HG03064 (cell line): Measurements from ENCODE around the gene PGD.
"Not testable (repeated sequence)": the region's sequence is repeated elsewhere in the genome, so short reads cannot be mapped to it uniquely, and the experiment has no call there.

Experiments
- ATAC-seq: cut with Tn5 transposase; IDR thresholded peaks from one replicate; pipeline ENCODE4 v1.9.1; 2021; ENCODE audit warnings: low read depth; ENCODE audit not compliant: unreplicated experiment

The PGD gene

GRCh38 chr1:10398734-10399443 is at the start of gene PGD:
Gene PGD (plus strand): TSS chr1:10399064. CDS start chr1:10399118, 54 bp downstream.
- ATAC-seq = peak; percentile 93

DNA sequence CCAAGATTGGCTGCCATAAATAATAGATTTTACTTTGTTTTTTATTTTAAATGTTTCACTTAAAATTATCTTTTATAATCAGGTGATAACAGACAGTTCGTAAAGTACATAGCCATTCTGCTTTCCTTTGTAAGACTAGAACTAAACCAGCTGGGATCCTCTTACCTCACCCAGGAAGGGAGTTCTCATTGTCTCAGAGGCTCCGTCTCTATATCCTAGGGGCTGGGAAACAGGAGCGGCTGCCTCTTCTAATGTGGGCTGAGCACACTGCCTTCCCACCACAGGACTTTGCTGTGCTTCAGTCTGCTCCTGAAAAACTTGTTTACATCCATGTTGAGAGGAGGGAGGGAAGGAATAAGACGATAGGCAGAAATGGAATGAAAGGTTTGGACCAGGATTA is 45.6 kb upstream of the PGD start:
- ATAC-seq = no peak

- ATAC-seq = no peak
Measured at GRCh38 chr1:10353693-10354092, 45.2 kb upstream of the PGD start.

DNA sequence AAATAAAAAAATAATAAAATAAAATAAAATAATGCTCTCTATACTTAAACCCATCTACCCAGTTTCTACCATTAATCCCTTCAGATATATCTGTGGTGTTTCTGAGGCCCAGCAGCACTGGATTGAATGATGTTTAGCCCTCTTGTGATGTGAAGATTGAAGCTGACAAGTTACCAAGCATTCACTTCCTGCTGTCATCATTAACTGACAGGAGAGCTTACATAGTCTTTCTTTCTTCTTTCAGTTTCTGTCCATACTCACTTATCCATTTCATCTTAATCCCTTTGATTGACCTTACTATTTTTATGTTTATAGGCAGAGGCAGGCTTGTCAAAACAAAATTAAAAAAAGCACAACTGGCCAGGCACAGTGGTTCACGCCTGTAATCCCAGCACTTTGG is 38.8 kb upstream of the PGD start:
- ATAC-seq = no peak

DNA sequence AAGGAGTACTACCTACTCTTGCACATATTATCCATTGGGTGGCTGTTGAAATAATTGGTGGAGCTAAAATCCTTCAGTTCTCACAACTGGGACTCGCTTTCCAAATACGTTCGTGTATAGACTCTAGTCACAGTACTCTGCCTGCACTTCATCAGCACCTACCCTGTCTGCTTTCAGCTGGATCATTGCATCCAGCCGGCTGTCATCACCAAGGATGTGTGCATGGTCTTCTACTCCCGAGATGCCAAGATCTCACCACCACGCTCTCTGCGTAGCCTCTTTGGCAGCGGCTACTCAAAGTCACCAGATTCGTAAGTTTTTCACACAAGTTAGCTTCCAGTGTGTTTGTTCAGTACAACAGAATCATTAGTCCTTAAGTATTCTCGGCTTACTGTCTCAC is 37.3 kb upstream of the PGD start:
- no peak for ATAC-seq

- ATAC-seq = no peak
Measured at GRCh38 chr1:10368194-10368593, 30.7 kb upstream of the PGD start.

GRCh38 chr1:10374442-10374860 is 24.4 kb upstream of the PGD start:
- no peak for ATAC-seq

DNA sequence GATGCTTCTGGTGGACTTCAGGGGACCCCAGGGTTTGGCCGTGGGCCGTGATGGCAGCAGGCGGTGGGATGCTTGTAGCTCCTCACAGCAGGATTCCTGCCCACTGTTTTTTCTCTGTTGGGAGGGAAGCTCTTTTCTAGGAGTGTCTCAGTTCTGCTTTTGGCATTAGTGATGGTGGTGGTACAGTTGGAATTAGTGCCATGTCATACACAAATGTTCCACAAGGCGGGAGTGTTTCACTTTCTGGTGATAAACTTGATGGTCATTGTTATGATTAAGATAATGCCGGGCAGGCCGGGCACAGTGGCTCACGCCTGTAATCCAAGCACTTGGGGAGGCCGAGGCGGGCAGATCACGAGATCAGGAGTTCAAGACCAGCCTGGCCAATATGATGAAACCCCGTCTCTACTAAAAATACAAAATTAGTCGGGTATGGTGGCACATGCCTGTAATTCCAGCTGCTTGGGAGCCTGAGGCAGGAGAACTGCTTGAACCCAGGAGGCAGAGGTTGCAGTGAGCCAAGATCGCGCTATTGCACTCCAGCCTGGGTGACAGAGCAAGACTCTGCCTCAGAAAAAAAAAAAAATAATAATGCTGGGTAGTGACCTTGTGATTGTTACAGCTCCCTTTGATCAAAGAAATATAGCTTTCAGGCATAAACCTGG is 21.4 kb upstream of the PGD start:
- not testable (repeated sequence) for ATAC-seq

- ATAC-seq = no peak
Measured at GRCh38 chr1:10378081-10378841, 20.6 kb upstream of the PGD start.

DNA sequence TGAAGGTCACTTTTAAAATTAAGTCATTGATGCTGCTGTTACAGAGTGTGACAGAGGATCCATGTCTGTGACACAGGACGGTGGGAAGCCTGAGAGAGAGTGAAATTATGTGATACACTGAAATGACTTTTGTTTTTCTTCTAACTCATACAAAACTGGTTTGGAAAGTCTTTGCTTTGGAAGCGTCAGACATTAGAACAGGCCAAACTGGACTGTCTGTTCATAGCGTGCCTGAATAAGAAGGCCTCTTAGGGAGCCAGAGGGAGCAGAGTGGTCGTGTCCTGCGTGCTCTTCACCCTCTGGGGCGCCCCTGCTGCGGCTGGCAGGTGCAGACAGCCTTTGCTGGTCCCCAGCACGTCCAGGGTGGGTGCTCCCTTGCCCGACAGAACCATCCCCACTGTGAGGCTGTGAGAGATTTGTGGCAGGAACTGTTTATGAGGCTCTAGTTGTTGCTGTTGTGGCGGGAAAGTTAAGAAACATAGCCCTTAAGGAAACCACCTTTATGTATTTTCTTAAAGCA is 19.7 kb upstream of the PGD start:
- no peak for ATAC-seq

DNA sequence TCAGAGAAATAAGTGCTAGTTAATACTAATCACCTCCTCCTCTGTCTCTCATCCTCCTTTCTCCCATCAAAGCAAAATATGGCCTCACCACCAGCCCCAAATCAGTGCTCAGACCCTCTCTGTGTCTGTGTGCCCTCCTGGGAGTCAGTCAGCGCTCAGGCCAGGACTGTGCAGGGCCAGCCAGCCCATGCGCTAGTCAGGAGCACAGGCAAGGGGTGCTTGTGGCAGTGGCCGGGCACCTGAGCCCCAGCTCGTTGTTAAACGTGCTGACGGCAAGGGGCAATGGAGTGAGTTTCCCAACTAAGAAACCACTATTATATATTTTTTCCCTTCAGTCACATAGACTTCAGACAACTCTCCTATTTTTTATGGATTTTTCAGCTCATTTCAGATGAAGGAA is 19.2 kb upstream of the PGD start:
- no peak for ATAC-seq

GRCh38 chr1:10380594-10381275 is 18.1 kb upstream of the PGD start:
- ATAC-seq = no peak

GRCh38 chr1:10383630-10384029 is 15.2 kb upstream of the PGD start:
- no peak for ATAC-seq

- ATAC-seq = no peak
Measured at GRCh38 chr1:10384219-10384618, 14.6 kb upstream of the PGD start.

- ATAC-seq = no peak
Measured at GRCh38 chr1:10386761-10387676, 11.8 kb upstream of the PGD start.

- ATAC-seq = no peak
Measured at GRCh38 chr1:10387677-10388386, 11.0 kb upstream of the PGD start.

DNA sequence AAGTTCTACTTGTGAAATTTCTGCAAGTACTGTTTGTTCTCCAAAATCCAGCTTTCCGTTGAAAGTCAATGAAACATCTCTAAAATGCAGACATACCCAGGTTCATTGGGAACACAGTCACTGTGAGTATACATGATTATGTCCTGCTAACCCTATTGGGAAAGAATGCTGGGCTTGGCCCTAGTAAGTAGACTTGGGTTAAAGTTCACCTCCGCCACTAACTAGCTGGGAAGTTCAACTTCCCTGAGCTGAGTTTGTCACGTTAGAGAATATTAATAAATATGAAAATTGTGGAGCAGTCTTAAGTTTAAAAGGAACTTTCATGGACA is 10.5 kb upstream of the PGD start:
- no peak for ATAC-seq

DNA sequence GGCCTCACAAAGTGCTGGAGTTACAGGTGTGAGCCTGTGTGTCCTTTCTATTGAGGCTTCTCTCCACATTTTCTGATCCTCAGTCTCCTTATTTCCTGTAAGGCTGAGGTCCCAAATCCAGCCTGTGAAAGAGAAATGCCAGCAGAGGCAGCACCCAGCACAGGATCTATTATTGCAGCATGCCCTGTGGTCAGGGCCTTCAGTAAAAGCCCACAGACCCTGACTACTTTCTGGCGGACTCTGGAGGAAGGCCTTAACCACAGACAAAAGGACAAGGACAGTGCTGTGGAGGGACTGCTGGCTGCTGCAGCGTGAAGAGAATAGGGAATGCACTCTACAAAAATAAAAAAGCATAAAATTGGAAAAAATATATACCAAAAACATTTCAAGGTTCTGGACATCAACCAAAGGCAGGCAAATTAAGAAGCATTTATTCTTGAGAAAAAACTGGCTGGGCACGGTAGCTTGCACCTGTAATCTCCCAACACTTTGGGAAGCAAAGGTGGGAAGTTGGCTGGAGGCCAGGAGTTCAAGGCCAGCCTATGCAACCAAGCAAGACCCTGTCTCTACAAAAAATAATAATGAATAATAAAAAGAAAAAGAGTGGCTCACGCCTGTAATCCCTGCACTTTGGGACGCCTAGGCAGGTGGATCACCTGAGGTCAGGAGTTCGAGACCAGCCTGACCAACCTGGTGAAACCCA is 9.4 kb upstream of the PGD start:
- ATAC-seq = no peak

DNA sequence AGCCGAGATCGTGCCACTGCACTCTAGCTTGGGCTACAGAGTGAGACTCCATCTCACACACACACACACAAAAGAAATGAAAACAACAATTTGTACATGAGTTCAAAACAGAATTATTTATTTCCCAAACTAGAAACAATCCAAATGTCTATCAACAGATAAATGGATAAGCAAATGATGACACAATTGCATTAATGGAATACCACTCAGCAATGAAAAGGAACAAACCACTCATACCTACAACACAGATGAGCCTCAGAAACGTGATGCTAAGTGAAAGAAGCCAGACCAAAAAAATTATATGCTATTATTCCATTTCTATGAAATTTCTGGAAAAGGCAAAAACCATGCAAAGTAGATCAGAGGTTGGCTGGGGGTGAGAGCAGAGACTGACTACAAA is 2.0 kb upstream of the PGD start:
- no peak for ATAC-seq
